Natural killer cell (primary cell): ENCODE results near the gene NFKBIB. TPM values are rescaled to one million over a fixed set of nuclear protein-coding genes. Genes with fewer than 3 reads are reported as not detected.
A peak's percentile ranks its signal among the peaks of the same experiment; 100 is the strongest.
"Not testable (repeated sequence)": the region's sequence is repeated elsewhere in the genome, so short reads cannot be mapped to it uniquely, and the experiment has no call there.

ENCODE experiments used
- ATAC-seq, 3 donors: fragments of 150-1000 bp in 2 of 3; fragments of 200-7000 bp in 1 of 3; cut with Tn5 transposase; 1 replicate in 1 of 3; 2 replicates in 2 of 3; pipeline ENCODE4 v1.10.0; 2021; ENCODE audit warnings: mild to moderate bottlenecking in 2 of 3, moderate library complexity in 2 of 3
- DNase-seq, 2 donors: peaks; one replicate each; pipeline versions ENCODE4 v3.0.0 to v3.0.0-alpha.2; 2013 to 2021; ENCODE audit warnings: mixed read lengths in 1 of 2
- H3K27ac ChIP-seq: one replicate; pipeline ENCODE4 v1.5.1; 2013; ENCODE audit warnings: mild to moderate bottlenecking, low read length
- H3K27me3 ChIP-seq: one replicate; pipeline ENCODE4 v1.6.1; 2013; ENCODE audit warnings: low read length; ENCODE audit not compliant: control insufficient read depth, insufficient read depth
- H3K36me3 ChIP-seq: one replicate; pipeline ENCODE4 v1.6.1; 2013; ENCODE audit warnings: low read length; ENCODE audit not compliant: control insufficient read depth, insufficient read depth
- H3K4me1 ChIP-seq: one replicate; pipeline ENCODE4 v1.6.1; 2013; ENCODE audit warnings: low read length; ENCODE audit not compliant: control insufficient read depth, insufficient read depth
- H3K4me3 ChIP-seq: one replicate; pipeline ENCODE4 v1.5.1; 2013; ENCODE audit warnings: low read length
- H3K9me3 ChIP-seq: one replicate; pipeline ENCODE4 v1.6.1; 2013; ENCODE audit warnings: low read length; ENCODE audit not compliant: control insufficient read depth, insufficient read depth
- H3K27ac Mint-ChIP-seq, 2 donors: one replicate each; pipeline ENCODE4 v1.8.0; 2022; ENCODE audit warnings: mild to moderate bottlenecking in 2 of 2, mixed read lengths in 2 of 2, moderate library complexity in 1 of 2
- H3K27me3 Mint-ChIP-seq, 2 donors: one replicate each; pipeline ENCODE4 v1.8.0; 2022; ENCODE audit warnings: low read depth in 2 of 2, mixed read lengths in 2 of 2
- H3K36me3 Mint-ChIP-seq: one replicate; pipeline ENCODE4 v1.8.0; 2022; ENCODE audit warnings: mixed read lengths
- H3K4me1 Mint-ChIP-seq, 2 donors: one replicate each; pipeline ENCODE4 v1.8.0; 2022; ENCODE audit warnings: mixed read lengths in 2 of 2
- H3K4me3 Mint-ChIP-seq: one replicate; pipeline ENCODE4 v1.8.0; 2022; ENCODE audit warnings: mild to moderate bottlenecking, moderate library complexity, mixed read lengths
- H3K9me3 Mint-ChIP-seq, 2 donors: one replicate each; pipeline ENCODE4 v1.8.0; 2022; ENCODE audit warnings: mixed read lengths in 2 of 2
- WGBS: methylation state at CpG from one replicate; pipeline ENCODE4 v1.1.7; 2013; ENCODE audit warnings: missing lambda C conversion rate; ENCODE audit not compliant: insufficient coverage; 5-methylcytosine and 5-hydroxymethylcytosine counted together
- intact Hi-C: fragments of 100-400 bp; cut with micrococcal nuclease; formaldehyde crosslinking; loops from one replicate; pipeline ENCODE4 v1.14.2; 2022
- total RNA-seq, 4 donors: library from RNA; stranded (reverse); fragments of 120-200 nt in 1 of 4; gene quantifications; one replicate each; pipeline versions ENCODE4 v1.2.3 to v1.2.4, GENCODE V29; 2013 to 2022
- TF ChIP-seq, protein P1 (sequence below): fragments of 200-600 bp; IDR thresholded peaks from one replicate; pipeline ENCODE4 v1.8.0; 2022; ENCODE audit warnings: antibody characterized with exemption

Gene NFKBIB
- total RNA-seq, 3 donors from 2014 or later (not counting 1 experiment from before 2014, with no cell fraction given) = 78.0 to 125 (median 118) TPM

DNA sequence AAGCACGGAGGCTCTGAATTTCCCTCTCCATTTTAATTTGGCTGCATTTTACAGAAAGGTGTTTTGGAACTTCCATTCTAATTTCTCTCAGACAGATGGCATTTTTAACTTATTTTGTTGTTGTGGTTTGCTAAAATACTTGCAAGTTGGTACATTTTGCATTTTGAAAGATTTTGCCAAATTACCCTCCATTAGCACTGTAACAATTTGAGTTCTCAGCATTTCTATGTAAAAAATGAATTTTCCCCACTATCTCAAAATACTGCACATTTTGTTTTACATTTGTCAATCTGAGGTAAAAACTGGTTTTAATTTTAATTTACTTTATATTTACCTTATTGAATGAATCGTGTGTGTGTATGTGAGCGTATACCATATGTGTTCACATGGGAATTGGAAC, 43.0 kb upstream of the NFKBIB start:
- DNase-seq (no peak), ATAC-seq (no peak)
- Mint-ChIP-seq H3K9me3 (no peaks in the 10 kb centered on the region), H3K4me1 (peaks cover 20 to 24% of the 10 kb centered on the region in 2 donors), H3K27me3 (no peaks in the 10 kb centered on the region), H3K36me3 (no peaks in the 10 kb centered on the region), H3K4me3 (peak overlapping the region; percentile 73), H3K27ac (peak overlapping the region; percentile 85 to 94)
- intact Hi-C loops = no loop called here
- Histone ChIP-seq H3K27ac (peak overlapping the region; percentile 58), H3K36me3 (no peaks in the 10 kb centered on the region), H3K9me3 (no peaks in the 10 kb centered on the region), H3K27me3 (no peaks in the 10 kb centered on the region), H3K4me3 (no peak overlapping the region), H3K4me1 (peaks cover 38% of the 10 kb centered on the region)
- 68% methylated on average over 3 of the region's 3 CpGs for WGBS
- TF ChIP-seq, protein P1, sequence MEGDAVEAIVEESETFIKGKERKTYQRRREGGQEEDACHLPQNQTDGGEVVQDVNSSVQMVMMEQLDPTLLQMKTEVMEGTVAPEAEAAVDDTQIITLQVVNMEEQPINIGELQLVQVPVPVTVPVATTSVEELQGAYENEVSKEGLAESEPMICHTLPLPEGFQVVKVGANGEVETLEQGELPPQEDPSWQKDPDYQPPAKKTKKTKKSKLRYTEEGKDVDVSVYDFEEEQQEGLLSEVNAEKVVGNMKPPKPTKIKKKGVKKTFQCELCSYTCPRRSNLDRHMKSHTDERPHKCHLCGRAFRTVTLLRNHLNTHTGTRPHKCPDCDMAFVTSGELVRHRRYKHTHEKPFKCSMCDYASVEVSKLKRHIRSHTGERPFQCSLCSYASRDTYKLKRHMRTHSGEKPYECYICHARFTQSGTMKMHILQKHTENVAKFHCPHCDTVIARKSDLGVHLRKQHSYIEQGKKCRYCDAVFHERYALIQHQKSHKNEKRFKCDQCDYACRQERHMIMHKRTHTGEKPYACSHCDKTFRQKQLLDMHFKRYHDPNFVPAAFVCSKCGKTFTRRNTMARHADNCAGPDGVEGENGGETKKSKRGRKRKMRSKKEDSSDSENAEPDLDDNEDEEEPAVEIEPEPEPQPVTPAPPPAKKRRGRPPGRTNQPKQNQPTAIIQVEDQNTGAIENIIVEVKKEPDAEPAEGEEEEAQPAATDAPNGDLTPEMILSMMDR = no peak

DNA sequence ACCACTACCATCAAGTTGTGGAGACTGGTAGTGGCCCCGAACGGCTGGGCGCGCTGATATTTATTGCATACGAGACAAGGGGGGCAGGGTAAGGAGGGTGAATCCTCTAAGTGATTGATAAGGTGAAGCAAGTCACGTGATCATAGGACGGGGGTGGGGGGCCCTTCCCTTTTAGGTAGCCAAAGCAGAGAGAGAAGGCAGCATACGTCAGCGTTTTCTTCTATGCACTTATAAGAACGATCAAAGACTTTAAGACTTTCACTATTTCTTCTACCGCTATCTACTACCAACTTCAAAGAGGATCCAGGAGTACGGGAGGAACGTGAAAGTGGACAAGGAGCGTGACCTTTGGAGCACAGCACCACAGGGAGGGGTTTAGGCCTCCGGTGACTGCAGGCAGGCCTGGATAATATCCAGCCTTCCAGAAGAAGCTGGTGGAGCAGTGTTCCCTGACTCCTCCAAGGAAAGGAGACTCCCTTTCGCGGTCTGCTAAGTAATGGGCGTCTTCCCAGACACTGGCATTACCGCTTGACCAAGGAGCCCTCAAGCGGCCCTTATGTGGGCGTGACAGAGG, 40.1 kb upstream of the NFKBIB start:
- H3K4me1 ChIP-seq = peaks cover 50% of the 10 kb centered on the region
- H3K27me3 ChIP-seq, H3K9me3 ChIP-seq, H3K27ac Mint-ChIP-seq, H3K4me3 Mint-ChIP-seq, H3K4me3 ChIP-seq, DNase-seq, ATAC-seq, H3K27ac ChIP-seq, H3K36me3 Mint-ChIP-seq, H3K27me3 Mint-ChIP-seq, H3K36me3 ChIP-seq, H3K9me3 Mint-ChIP-seq: not testable (repeated sequence)
- 97% methylated on average over 18 of the region's 21 CpGs for WGBS
- intact Hi-C loops = loop anchor here (10.0 kb wide), 1 partner anchor 125 kb away; no protein-coding TSS in a partner anchor
- peaks cover 30 to 35% of the 10 kb centered on the region in 2 donors for H3K4me1 Mint-ChIP-seq

DNA sequence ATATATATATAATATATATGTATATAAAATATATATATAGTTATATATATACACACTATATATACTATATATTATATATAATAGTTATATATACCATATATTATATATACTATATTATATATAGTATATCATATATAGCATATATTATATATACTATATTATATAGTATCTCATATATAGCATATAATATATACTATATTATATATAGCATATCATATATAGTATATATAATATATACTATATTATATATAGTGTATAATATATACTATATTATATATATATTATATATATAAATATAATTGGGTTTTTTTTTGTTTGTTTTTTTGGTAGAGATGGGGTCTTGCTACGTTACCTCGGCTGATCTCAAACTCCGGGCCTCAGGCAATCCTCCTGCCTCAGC, 38.4 kb upstream of the NFKBIB start:
- WGBS = 100% methylated on average over 3 of the region's 3 CpGs
- H3K4me3 ChIP-seq = no peak overlapping the region
- TF ChIP-seq, protein P1 = no peak
- DNase-seq (no peak), ATAC-seq (no peak)
- peaks cover 63% of the 10 kb centered on the region for H3K4me1 ChIP-seq
- intact Hi-C loops = loop anchor here (10.0 kb wide), 1 partner anchor 127 kb away; no protein-coding TSS in a partner anchor
- Mint-ChIP-seq H3K36me3 (no peaks in the 10 kb centered on the region), H3K4me1 (peaks cover 45 to 49% of the 10 kb centered on the region in 2 donors), H3K27me3 (no peaks in the 10 kb centered on the region), H3K4me3 (no peak overlapping the region), H3K27ac (no peak overlapping the region), H3K9me3 (no peaks in the 10 kb centered on the region)
- no peaks in the 10 kb centered on the region for H3K36me3 ChIP-seq
- H3K27me3 ChIP-seq = no peaks in the 10 kb centered on the region
- no peaks in the 10 kb centered on the region for H3K9me3 ChIP-seq
- no peak overlapping the region for H3K27ac ChIP-seq

DNA sequence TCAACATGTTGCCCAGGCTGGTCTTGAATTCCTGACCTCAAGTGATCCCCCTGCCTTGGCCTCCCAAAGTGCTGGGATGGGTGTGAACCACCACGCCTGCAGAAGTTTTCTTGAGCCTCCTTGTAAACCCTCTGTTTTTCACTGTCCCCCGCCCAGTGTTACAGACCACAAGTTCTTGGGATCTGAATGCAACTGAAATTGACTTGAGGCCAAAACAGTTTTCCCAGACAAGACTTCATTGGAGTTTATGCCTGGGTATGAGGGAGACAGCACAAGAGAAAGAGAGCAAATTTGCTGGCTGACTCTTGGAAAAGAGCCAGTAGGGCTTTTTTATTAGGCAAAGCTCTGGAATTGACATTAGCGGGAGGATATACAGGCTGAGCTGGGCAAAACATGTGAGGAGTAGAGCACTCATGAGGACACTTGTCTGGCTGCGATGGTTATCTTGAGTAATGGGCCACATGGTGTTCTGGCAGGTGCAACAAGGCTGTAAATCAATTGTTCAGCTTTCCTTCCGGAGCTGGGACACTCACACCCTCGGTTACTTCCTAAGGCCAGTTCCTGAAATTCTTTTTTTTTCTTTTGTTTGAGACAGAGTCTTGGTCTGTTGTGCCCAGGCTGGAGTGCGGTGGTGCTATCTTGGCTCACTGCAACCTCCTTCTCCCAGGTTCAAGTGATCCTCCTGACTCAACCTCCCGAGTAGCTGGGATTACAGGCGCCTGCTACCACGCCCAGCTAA, 37.3 kb upstream of the NFKBIB start:
- Mint-ChIP-seq H3K4me3 (no peak overlapping the region), H3K4me1 (peaks cover 35 to 38% of the 10 kb centered on the region in 2 donors), H3K9me3 (no peaks in the 10 kb centered on the region), H3K36me3 (no peaks in the 10 kb centered on the region), H3K27me3 (no peaks in the 10 kb centered on the region), H3K27ac (peak overlapping the region; percentile 29 to 53)
- ATAC-seq (no peak), DNase-seq (no peak)
- intact Hi-C loops = loop anchor here (10.0 kb wide), 1 partner anchor 128 kb away; no protein-coding TSS in a partner anchor
- Histone ChIP-seq H3K9me3 (no peaks in the 10 kb centered on the region), H3K4me1 (peaks cover 54% of the 10 kb centered on the region), H3K36me3 (no peaks in the 10 kb centered on the region), H3K27me3 (no peaks in the 10 kb centered on the region), H3K27ac (no peak overlapping the region), H3K4me3 (no peak overlapping the region)
- 72% methylated on average over 7 of the region's 10 CpGs for WGBS
- TF ChIP-seq, protein P1 = no peak
